ENCODE measurements around the gene DHFR2.

DHFR2 gene

DNA sequence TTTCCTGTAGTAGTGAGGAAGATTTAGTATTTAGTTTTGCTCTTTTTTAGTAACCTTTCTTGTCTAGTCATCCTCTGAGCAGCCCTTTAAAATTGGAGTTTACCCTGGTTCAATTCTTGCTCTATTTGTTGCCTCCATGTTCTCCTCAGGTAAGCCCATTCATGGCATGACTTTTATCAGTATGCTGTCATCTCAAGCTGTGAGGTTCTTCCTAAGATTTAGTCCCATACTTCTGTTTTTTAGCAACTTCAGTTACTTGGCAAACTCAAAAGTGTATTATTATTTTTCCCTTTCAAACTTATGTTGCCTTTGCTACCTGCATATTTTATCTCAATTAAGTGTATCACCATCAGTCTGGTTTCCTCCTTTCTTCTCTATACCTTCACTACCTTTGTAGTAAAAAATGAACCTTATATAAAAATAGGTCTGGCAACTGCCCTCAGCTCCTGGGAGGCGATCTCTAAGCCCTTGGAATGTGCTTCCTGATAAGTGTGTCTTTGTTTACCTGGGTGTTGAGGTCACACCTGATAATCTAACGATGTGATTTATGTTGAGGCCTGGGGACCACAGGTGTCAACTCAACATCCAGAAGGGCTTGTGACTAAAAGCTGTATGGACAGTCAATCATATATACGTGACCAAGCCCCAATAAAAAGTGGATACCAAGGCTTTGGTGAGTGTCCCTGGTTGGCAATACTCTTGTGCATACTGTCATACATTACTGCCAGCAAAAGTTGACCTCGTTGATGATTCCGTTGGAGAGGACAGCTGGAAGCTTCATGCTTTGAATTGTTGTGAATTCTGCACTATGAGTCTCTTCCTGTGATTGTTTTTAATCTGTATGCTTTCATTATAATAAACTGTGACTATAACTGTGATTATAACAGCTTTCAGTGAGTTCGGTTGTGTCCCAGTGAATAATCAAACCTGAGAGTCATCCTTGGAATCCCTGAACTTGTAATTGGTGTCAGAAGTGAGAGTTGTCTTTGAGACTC lies 4.1 kb upstream of the DHFR2 start:
- ChIA-PET CTCF (interaction anchor here (0.7 to 3.6 kb wide), 3 partner anchors 19 to 36 kb away, joined by 3 to 21 read pairs (median 3); no protein-coding TSS in a partner anchor), POLR2A (no interaction called here)
- TF ChIP-seq, protein P1, sequence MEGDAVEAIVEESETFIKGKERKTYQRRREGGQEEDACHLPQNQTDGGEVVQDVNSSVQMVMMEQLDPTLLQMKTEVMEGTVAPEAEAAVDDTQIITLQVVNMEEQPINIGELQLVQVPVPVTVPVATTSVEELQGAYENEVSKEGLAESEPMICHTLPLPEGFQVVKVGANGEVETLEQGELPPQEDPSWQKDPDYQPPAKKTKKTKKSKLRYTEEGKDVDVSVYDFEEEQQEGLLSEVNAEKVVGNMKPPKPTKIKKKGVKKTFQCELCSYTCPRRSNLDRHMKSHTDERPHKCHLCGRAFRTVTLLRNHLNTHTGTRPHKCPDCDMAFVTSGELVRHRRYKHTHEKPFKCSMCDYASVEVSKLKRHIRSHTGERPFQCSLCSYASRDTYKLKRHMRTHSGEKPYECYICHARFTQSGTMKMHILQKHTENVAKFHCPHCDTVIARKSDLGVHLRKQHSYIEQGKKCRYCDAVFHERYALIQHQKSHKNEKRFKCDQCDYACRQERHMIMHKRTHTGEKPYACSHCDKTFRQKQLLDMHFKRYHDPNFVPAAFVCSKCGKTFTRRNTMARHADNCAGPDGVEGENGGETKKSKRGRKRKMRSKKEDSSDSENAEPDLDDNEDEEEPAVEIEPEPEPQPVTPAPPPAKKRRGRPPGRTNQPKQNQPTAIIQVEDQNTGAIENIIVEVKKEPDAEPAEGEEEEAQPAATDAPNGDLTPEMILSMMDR (IDR thresholded peaks at IDR 0.05; ENCODE audit: control extremely low read depth, extremely low read depth, low read depth, missing control alignments), result no peak
- no peak for DNase-seq (ENCODE audit: extremely low spot score)

DNA sequence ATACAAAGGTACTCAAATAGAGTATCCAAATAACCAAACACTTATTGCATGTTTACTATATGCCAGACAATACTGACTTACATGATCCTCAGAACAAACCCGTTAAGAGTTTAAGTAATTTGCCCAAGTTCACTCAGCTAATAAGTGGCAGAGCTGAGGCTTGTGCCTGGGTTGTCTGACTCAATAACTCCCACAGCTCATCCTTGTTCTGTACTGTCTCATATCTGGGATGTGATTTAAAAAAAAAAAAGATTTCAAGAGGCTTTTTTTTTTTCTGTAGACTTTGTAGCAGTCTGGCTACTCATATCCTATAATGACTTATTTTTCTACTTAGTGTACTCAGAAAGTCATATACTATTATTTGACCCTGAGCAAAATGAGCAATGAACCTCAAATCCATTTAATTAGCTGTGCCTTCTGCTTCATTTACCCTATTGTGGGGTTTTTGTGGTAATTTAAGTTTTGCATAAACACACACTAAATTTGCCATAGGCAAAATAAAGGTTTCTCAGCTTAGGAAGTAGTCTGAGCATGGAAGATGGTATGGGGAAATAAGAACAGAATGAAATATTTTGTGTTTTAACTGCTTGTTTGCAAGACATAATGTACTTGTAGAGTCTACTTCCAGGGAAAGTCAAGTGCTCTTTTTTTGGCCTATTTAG lies 3.2 kb upstream of the DHFR2 start:
- TF ChIP-seq, protein P1 (IDR thresholded peaks at IDR 0.05; ENCODE audit: control extremely low read depth, extremely low read depth, low read depth, missing control alignments), result no peak
- no peak for DNase-seq (ENCODE audit: extremely low spot score)
- CTCF ChIA-PET, result no interaction called here
- POLR2A ChIA-PET, result no interaction called here

DNA sequence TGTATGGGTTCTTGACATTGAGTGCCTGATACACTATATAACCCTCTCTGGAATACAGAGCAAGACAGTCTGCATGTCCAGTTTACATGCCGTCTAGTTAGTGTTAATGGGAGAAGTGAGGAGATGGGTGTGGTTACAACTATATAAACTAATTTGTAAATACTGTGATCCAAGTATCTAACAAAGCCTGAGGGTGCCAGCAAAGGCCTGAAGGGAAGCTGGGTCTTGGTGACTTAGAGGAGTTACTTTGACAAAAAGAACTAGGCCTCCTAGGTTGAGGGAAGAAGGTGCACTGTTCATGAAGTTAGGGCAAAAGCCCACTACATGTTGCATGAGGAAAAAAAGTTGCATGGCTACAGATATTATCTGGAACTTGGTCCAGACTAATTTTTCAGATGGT lies 2.4 kb upstream of the DHFR2 start:
- CTCF ChIA-PET, result no interaction called here
- POLR2A ChIA-PET, result no interaction called here
- TF ChIP-seq, protein P1 (IDR thresholded peaks at IDR 0.05; ENCODE audit: control extremely low read depth, extremely low read depth, low read depth, missing control alignments), result no peak
- no peak for DNase-seq (ENCODE audit: extremely low spot score)

DNA sequence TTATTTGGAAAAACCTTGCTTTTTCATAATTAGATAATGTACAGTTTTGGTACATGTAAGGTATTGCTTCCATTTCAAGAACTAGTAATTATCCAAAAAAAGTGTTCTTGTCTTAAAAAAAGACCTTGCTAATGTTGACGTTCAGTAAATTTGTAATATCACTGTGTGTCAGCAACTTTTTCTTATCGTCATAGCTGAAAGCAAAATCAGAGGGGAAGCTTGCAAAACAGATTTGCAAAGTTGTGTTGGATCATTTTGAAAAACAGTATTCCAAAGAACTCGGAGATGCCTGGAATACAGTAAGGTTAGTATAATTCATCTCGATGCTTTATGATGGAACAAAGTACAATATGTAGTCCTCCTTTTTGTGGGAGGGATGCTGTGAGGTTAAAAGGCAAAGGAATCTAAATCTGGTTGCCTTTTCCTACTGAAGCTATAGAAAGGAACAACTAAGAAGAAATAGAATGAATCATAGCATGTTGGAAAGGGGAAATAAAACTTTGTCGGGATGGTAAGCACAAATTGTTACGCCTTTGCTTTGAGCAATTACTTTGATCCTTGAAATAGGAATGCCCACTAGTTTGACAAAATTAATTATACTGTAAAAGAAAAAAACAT lies 1.6 kb upstream of the DHFR2 start:
- CTCF ChIA-PET, result no interaction called here
- POLR2A ChIA-PET, result no interaction called here
- no peak for DNase-seq (ENCODE audit: extremely low spot score)
- TF ChIP-seq, protein P1 (IDR thresholded peaks at IDR 0.05; ENCODE audit: control extremely low read depth, extremely low read depth, low read depth, missing control alignments), result no peak

DNA sequence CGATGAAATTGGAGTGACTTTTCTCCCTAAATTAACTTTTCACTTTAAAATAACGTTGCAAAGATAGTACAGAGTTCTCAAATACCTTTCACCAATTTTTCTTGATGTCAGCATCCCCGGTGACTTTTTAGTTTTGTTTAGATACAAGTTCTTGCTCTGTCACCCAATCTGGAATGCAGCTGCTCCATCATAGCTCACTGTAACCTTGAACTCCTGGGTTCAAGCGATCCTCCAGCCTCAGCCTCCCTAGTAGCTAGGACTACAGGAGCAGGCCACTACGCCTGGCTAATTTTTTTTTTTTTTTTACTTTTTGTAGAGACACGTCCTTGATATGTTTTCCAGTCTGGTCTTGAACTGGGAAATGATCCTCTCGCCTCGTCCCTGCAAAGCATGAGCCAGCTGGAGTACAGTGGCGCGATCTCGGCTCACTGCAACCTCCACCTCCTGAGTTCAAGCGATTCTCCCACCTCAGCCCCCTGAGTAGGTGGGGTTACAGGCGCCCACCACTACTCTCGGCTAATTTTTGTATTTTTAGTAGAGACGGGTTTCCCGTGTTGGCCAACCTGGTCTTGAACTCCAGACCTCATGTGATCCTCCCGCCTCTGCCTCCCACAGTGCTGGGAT lies 892 bp upstream of the DHFR2 start:
- TF ChIP-seq, protein P1 (IDR thresholded peaks at IDR 0.05; ENCODE audit: control extremely low read depth, extremely low read depth, low read depth, missing control alignments), result no peak
- ChIA-PET CTCF (interaction anchor here (1.6 to 1.7 kb wide), 2 partner anchors 43 to 60 kb away, joined by 3 to 10 read pairs; no protein-coding TSS in a partner anchor), POLR2A (no interaction called here)
- DNase-seq (ENCODE audit: extremely low spot score), result no peak

DNA sequence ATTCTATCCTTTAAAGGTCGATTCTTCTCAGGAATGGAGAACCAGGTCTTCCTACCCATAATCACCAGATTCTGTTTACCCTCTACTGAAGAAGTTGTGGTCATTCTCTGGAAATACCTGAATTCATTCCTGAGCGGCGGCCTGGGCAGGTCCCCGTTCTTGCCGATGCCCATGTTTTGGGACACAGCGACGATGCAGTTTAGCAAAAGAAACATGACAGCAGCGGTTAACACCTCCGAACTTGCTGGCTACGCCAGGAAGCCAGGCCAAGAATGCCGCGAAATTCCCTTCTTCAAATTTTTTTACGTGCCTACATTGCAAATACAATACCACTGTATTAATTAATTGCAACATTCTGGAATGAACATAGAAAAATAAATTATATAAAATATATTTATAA lies 1.4 kb downstream of the DHFR2 start:
- DNase-seq (ENCODE audit: extremely low spot score), result no peak
- CTCF ChIA-PET, result interaction anchor here (2.1 kb wide), 1 partner anchor 10 kb away, joined by 7 read pairs; no protein-coding TSS in a partner anchor
- TF ChIP-seq, protein P1 (IDR thresholded peaks at IDR 0.05; ENCODE audit: control extremely low read depth, extremely low read depth, low read depth, missing control alignments), result no peak
- POLR2A ChIA-PET, result no interaction called here
